DND-41 (cell line): ENCODE results near the gene TFEB.

Experiments
- CTCF ChIP-seq: IDR thresholded peaks from 2 replicates; pipeline ENCODE4 v1.5.1; 2012; ENCODE audit warnings: borderline replicate concordance, low read length, moderate library complexity, mild to moderate bottlenecking; ENCODE audit not compliant: poor library complexity, severe bottlenecking; ENCODE audit errors: extremely low read depth
- EZH2 ChIP-seq: IDR thresholded peaks from 3 replicates; pipeline ENCODE4 v1.6.1; 2012; ENCODE audit warnings: borderline replicate concordance, low read depth, mild to moderate bottlenecking, moderate library complexity, low read length, inconsistent platforms; ENCODE audit not compliant: severe bottlenecking

DNA sequence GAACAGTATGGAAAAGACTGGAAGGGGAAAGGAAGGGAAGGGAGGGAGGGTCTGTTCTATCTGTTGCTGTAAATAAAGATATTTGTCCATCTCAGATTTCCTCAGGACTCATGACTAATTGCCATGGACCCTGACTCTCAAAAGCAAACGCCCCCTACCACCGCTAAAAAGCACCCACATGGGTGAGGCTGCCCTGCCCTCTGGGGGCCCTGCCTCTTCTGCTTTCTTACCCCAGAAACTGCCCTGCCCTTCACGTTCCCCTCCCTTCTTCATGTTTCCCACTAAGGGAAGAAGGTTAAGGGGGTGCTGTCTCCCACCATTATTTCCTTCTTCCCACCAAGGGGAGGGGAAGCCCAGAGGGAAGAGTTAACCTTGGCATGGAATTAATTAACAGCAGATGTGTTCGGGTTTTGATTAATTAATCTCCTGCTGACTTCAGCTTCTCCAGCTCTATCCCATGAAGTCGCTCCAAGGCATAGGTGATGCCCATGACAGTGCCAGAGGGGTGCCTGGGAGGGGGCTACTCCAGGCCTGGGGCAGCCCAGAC, 81.2 kb downstream of the TFEB start:
- TF ChIP-seq CTCF = no peak
- TF ChIP-seq EZH2 = no peak
